IMR-90 (cell line): ENCODE data around the gene THRAP3. TPM values are rescaled to one million over a fixed set of nuclear protein-coding genes. Genes with fewer than 3 reads are reported as not detected.

Source experiments
- ATAC-seq: fragments of 200-7000 bp; cut with Tn5 transposase; 2 replicates; pipeline ENCODE4 v1.9.1; 2020; ENCODE audit warnings: low read depth, mild to moderate bottlenecking, moderate library complexity
- BruUV-seq: library from RNA; stranded (reverse); fragments of 400-500 nt; replicated peaks from 2 replicates; lab custom pipeline; 2021; lab: Mats Ljungman, UMichigan
- CTCF ChIA-PET: fragments of 300-600 bp; formaldehyde crosslinking; extraction: SDS; loops from one replicate; lab custom pipeline; 2021; ENCODE audit warnings: antibody characterized with exemption; lab: Yijun Ruan, JAX
- POLR2A ChIA-PET: fragments of 300-600 bp; sonication (Branson Sonifier 250); formaldehyde crosslinking; loops from one replicate; lab custom pipeline; 2022; ENCODE audit warnings: antibody characterized with exemption; ENCODE audit not compliant: unreplicated experiment; lab: Charles Lee
- DNase-seq: peaks from one replicate; pipeline ENCODE4 v3.0.0; 2013
- H2AFZ ChIP-seq: replicated peaks from 2 replicates; pipeline ENCODE3; 2013; ENCODE audit warnings: low read length, mild to moderate bottlenecking; ENCODE audit not compliant: poor library complexity
- H2AK5ac ChIP-seq: 2 replicates; pipeline ENCODE4 v1.6.1; 2013; ENCODE audit warnings: low read depth, low read length, inconsistent platforms
- H2AK9ac ChIP-seq: replicated peaks from 2 replicates; pipeline ENCODE3; 2013; ENCODE audit warnings: mild to moderate bottlenecking, low read depth, low read length, moderate library complexity; ENCODE audit not compliant: poor library complexity
- H2BK120ac ChIP-seq: 2 replicates; pipeline ENCODE4 v1.6.1; 2013; ENCODE audit warnings: low read depth, low read length, inconsistent platforms
- H2BK15ac ChIP-seq: 3 replicates; pipeline ENCODE4 v1.6.1; 2013; ENCODE audit warnings: low read depth, low read length, inconsistent platforms
- H2BK20ac ChIP-seq: 2 replicates; pipeline ENCODE4 v1.6.1; 2013; ENCODE audit warnings: low read depth, mild to moderate bottlenecking, inconsistent platforms, low read length, moderate library complexity
- H2BK5ac ChIP-seq: 2 replicates; pipeline ENCODE4 v1.6.1; 2013; ENCODE audit warnings: mild to moderate bottlenecking, low read depth, low read length, inconsistent platforms; ENCODE audit not compliant: poor library complexity, severe bottlenecking
- H3K14ac ChIP-seq: replicated peaks from 2 replicates; pipeline ENCODE4 v1.6.1; 2013; ENCODE audit warnings: low read depth, low read length, inconsistent platforms
- H3K18ac ChIP-seq: 2 replicates; pipeline ENCODE4 v1.6.1; 2013; ENCODE audit warnings: low read depth, low read length, control low read depth
- H3K23ac ChIP-seq: 2 replicates; pipeline ENCODE4 v1.6.1; 2013; ENCODE audit warnings: low read depth, low read length, inconsistent platforms
- H3K27ac ChIP-seq: 2 replicates; pipeline ENCODE4 v1.5.1; 2013; ENCODE audit warnings: mild to moderate bottlenecking, control low read depth, low read length; ENCODE audit not compliant: insufficient read depth
- H3K27me3 ChIP-seq: 2 replicates; pipeline ENCODE4 v1.6.1; 2013; ENCODE audit warnings: low read length; ENCODE audit not compliant: control insufficient read depth, insufficient read depth
- H3K36me3 ChIP-seq: 2 replicates; pipeline ENCODE4 v1.6.1; 2013; ENCODE audit warnings: low read length, mixed read lengths; ENCODE audit not compliant: control insufficient read depth, insufficient read depth
- H3K4ac ChIP-seq: 2 replicates; pipeline ENCODE4 v1.6.1; 2013; ENCODE audit warnings: low read depth, low read length, inconsistent platforms
- H3K4me1 ChIP-seq: 2 replicates; pipeline ENCODE4 v1.6.1; 2013; ENCODE audit warnings: low read length, mixed read lengths; ENCODE audit not compliant: control insufficient read depth, insufficient read depth
- H3K4me2 ChIP-seq: 2 replicates; pipeline ENCODE4 v1.6.1; 2013; ENCODE audit warnings: low read depth, mild to moderate bottlenecking, control low read depth, low read length, moderate library complexity
- H3K4me3 ChIP-seq: 2 replicates; pipeline ENCODE4 v1.5.1; 2013; ENCODE audit warnings: low read depth, mild to moderate bottlenecking, control low read depth, low read length, moderate library complexity; ENCODE audit not compliant: insufficient read depth
- H3K56ac ChIP-seq: 2 replicates; pipeline ENCODE4 v1.6.1; 2013; ENCODE audit warnings: low read length, inconsistent platforms; ENCODE audit not compliant: insufficient read depth; ENCODE audit errors: extremely low read depth
- H3K79me1 ChIP-seq, 2 experiments: 2 replicates each; pipeline ENCODE4 v1.6.1; 2013; ENCODE audit warnings: low read length in 2 of 2, inconsistent platforms in 1 of 2, low read depth in 1 of 2
- H3K9ac ChIP-seq: 2 replicates; pipeline ENCODE4 v1.6.1; 2013; ENCODE audit warnings: low read depth, low read length, control low read depth
- H3K9me1 ChIP-seq: 2 replicates; pipeline ENCODE4 v1.6.1; 2013; ENCODE audit warnings: low read length, inconsistent platforms; ENCODE audit not compliant: insufficient read depth
- H3K9me3 ChIP-seq: 2 replicates; pipeline ENCODE4 v1.6.1; 2013; ENCODE audit warnings: low read length; ENCODE audit not compliant: control insufficient read depth, insufficient read depth
- H4K20me1 ChIP-seq: 2 replicates; pipeline ENCODE4 v1.6.1; 2013; ENCODE audit warnings: low read length, inconsistent platforms; ENCODE audit not compliant: insufficient read depth
- H4K5ac ChIP-seq: 2 replicates; pipeline ENCODE4 v1.6.1; 2013; ENCODE audit warnings: mild to moderate bottlenecking, low read depth, low read length, control low read depth
- H4K8ac ChIP-seq, 2 experiments: 2 replicates each; pipeline ENCODE4 v1.6.1; 2013; ENCODE audit warnings: low read depth in 2 of 2, low read length in 2 of 2, control low read depth in 1 of 2, inconsistent platforms in 1 of 2
- H4K91ac ChIP-seq: 2 replicates; pipeline ENCODE4 v1.6.1; 2013; ENCODE audit warnings: low read depth, low read length, inconsistent platforms; ENCODE audit not compliant: insufficient read depth
- BHLHE40 ChIP-seq: fragments of 150-350 bp; IDR thresholded peaks from 2 replicates; pipeline ENCODE4 v1.6.1; 2016; ENCODE audit warnings: mild to moderate bottlenecking, low read depth, low read length
- CEBPB ChIP-seq: IDR thresholded peaks from 2 replicates; pipeline ENCODE4 v1.6.1; 2012; ENCODE audit warnings: low read depth, low read length, improper control_type of control experiment
- CHD1 ChIP-seq: IDR thresholded peaks from 2 replicates; pipeline ENCODE4 v1.6.1; 2012; ENCODE audit warnings: low read depth, low read length, improper control_type of control experiment
- ELK1 ChIP-seq: fragments of 150-350 bp; IDR thresholded peaks from 2 replicates; pipeline ENCODE4 v1.6.1; 2016; ENCODE audit warnings: low read depth, mild to moderate bottlenecking, low read length, moderate library complexity, borderline replicate concordance
- FOS ChIP-seq: fragments of 150-350 bp; IDR thresholded peaks from 2 replicates; pipeline ENCODE4 v1.6.1; 2016; ENCODE audit warnings: low read depth, low read length
- MAFK ChIP-seq: IDR thresholded peaks from 2 replicates; pipeline ENCODE4 v1.6.1; 2012; ENCODE audit warnings: low read depth, low read length, improper control_type of control experiment
- MAZ ChIP-seq: IDR thresholded peaks from 2 replicates; pipeline ENCODE4 v1.6.1; 2012; ENCODE audit warnings: low read depth, mild to moderate bottlenecking, low read length, improper control_type of control experiment, moderate library complexity, borderline replicate concordance
- MXI1 ChIP-seq: IDR thresholded peaks from 2 replicates; pipeline ENCODE4 v1.6.1; 2012; ENCODE audit warnings: low read depth, mild to moderate bottlenecking, low read length, moderate library complexity, borderline replicate concordance
- NFE2L2 ChIP-seq: fragments of 150-350 bp; IDR thresholded peaks from 2 replicates; pipeline ENCODE4 v1.6.1; 2016; ENCODE audit warnings: low read depth, mild to moderate bottlenecking, low read length
- POLR2A ChIP-seq: IDR thresholded peaks from 2 replicates; pipeline ENCODE4 v1.6.1; 2012; ENCODE audit warnings: mild to moderate bottlenecking, low read depth, low read length
- RAD21 ChIP-seq: IDR thresholded peaks from 2 replicates; pipeline ENCODE4 v1.6.1; 2012; ENCODE audit warnings: low read length, improper control_type of control experiment
- RCOR1 ChIP-seq: IDR thresholded peaks from 2 replicates; pipeline ENCODE4 v1.6.1; 2012; ENCODE audit warnings: mild to moderate bottlenecking, low read length, improper control_type of control experiment; ENCODE audit not compliant: insufficient replicate concordance
- RFX5 ChIP-seq: IDR thresholded peaks from 2 replicates; pipeline ENCODE4 v1.8.0; 2012; ENCODE audit warnings: low read depth, mild to moderate bottlenecking, low read length, moderate library complexity
- SMC3 ChIP-seq: fragments of 150-350 bp; IDR thresholded peaks from 2 replicates; pipeline ENCODE4 v1.6.1; 2016; ENCODE audit warnings: low read depth, mild to moderate bottlenecking, antibody characterized with exemption, low read length, moderate library complexity
- WGBS, 2 experiments: methylation state at CpG; one replicate each; pipeline versions ENCODE4 v1.1.5 to v1.1.7; 2013; ENCODE audit warnings: missing lambda C conversion rate in 2 of 2; ENCODE audit not compliant: insufficient read length in 1 of 2; ENCODE audit errors: extremely low coverage in 2 of 2; 5-methylcytosine and 5-hydroxymethylcytosine counted together
- dilution Hi-C: fragments of 300-500 bp; cut with HindIII; formaldehyde crosslinking; loops from one replicate; pipeline ENCODE4 v1.14.3; 2018; ENCODE audit warnings: low sequenced_read_pairs; ENCODE audit not compliant: unreplicated experiment
- in situ Hi-C: fragments of 300-500 bp; cut with MboI; formaldehyde crosslinking; loops from 3 replicates; pipeline ENCODE4 v1.14.3; 2019; ENCODE audit warnings: low sequenced_read_pairs, inconsistent platforms, mixed read lengths
- intact Hi-C: fragments of 100-400 bp; cut with micrococcal nuclease; formaldehyde crosslinking; loops from 2 replicates; pipeline ENCODE4 v1.10.0; 2022
- polyA plus RNA-seq, 3 experiments: library from polyadenylated mRNA; depleted of rRNA; stranded (reverse); fragments of >200 nt; gene quantifications; 2 replicates each; pipeline ENCODE4 v1.2.3, GENCODE V29; 2012; ENCODE audit warnings: low replicate concordance in 1 of 3
- total RNA-seq: library from RNA; depleted of rRNA; stranded (reverse); fragments of >200 nt; gene quantifications from 2 replicates; pipeline ENCODE4 v1.2.3, GENCODE V29; 2012
- TF ChIP-seq, protein P1 (sequence below): fragments of 150-350 bp; IDR thresholded peaks from 2 replicates; pipeline ENCODE4 v1.6.1; 2017; ENCODE audit warnings: mild to moderate bottlenecking, antibody characterized with exemption, low read length, low read depth
- TF ChIP-seq, protein P2 (sequence below): conservative IDR thresholded peaks from 2 replicates; pipeline ENCODE4 v1.5.1; 2012; ENCODE audit warnings: mild to moderate bottlenecking, low read depth, low read length, improper control_type of control experiment

The THRAP3 gene
- total and polyA plus RNA-seq, 2 of the 4 experiments (the other 2 are of a cell fraction) = 60.6 to 66.5 TPM

DNA sequence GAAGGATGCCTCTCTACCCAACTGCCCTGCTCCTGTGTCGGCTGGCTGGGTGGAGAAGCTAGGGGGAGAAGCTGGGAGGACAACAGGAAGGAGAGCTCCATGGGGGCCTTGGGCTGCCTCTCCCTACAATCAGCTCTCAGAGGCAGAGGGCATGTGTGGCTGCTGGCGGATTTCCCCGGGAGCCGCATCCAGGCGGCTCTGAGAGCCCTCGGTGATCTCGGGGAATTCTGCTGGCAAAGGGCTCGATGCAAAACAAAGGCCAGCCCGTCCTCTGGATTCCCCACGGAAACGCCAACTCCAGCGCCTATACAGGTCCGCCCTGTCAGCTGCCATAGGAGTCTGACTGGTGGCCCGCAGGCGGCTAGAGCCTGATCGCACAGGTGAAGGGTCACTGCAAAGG lies 125.6 kb downstream of the THRAP3 start:
- Histone ChIP-seq H3K18ac (peak overlapping the region; percentile 29; the same call in 1 of the 2 replicates), H3K23ac (peak overlapping the region; percentile 83; the same call in 1 of the 2 replicates), H2AFZ (no peak overlapping the region), H3K9me3 (no peaks in the 10 kb centered on the region), H3K27ac (peak overlapping the region; percentile 91), H2BK20ac (peak overlapping the region; percentile 93), H4K5ac (peak overlapping the region; percentile 43), H2AK5ac (peak overlapping the region; percentile 98), H2BK120ac (peak overlapping the region; percentile 99), H4K91ac (peak overlapping the region; percentile 100), H2AK9ac (peak overlapping the region; percentile 90), H3K9me1 (peaks cover 37% of the 10 kb centered on the region), H3K14ac (peak overlapping the region; percentile 87), H3K79me1 (peaks cover 13 to 73% of the 10 kb centered on the region in 2 experiments; a peak in 3 of 4 replicates), H3K4me3 (no peak overlapping the region), H2BK15ac (peak overlapping the region; percentile 97; the same call in 2 of the 3 replicates), H3K27me3 (no peaks in the 10 kb centered on the region), H3K9ac (peak overlapping the region; percentile 18), H3K4ac (peak overlapping the region; percentile 100), H3K4me2 (no peak overlapping the region), H2BK5ac (peak overlapping the region; percentile 99), H3K56ac (0 out of 2 replicates have a peak overlapping the region, but pooled peaks have one; percentile 6), H3K36me3 (peaks cover 50% of the 10 kb centered on the region), H4K8ac (peak overlapping the region; percentile 78 to 98; a peak in 3 of 4 replicates), H4K20me1 (no peaks in the 10 kb centered on the region), H3K4me1 (peaks cover 45% of the 10 kb centered on the region)
- in situ Hi-C loops = no loop called here
- dilution Hi-C loops = no loop called here
- ChIA-PET CTCF (interaction anchor here (1.4 kb wide), 1 partner anchor 16 kb away, joined by 6 read pairs; no protein-coding TSS in a partner anchor), POLR2A (no interaction called here)
- TF ChIP-seq POLR2A = no peak
- no peak for TF ChIP-seq CHD1
- no peak for TF ChIP-seq ELK1
- TF ChIP-seq MAFK = no peak
- no peak for TF ChIP-seq RAD21
- TF ChIP-seq FOS = no peak
- no peak for TF ChIP-seq RFX5
- no peak for TF ChIP-seq NFE2L2
- TF ChIP-seq, protein P1, sequence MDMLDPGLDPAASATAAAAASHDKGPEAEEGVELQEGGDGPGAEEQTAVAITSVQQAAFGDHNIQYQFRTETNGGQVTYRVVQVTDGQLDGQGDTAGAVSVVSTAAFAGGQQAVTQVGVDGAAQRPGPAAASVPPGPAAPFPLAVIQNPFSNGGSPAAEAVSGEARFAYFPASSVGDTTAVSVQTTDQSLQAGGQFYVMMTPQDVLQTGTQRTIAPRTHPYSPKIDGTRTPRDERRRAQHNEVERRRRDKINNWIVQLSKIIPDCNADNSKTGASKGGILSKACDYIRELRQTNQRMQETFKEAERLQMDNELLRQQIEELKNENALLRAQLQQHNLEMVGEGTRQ = no peak
- no peak for TF ChIP-seq CEBPB
- TF ChIP-seq RCOR1 = no peak
- no peak for TF ChIP-seq MXI1
- TF ChIP-seq MAZ = no peak
- no peak for TF ChIP-seq SMC3
- no peak for TF ChIP-seq BHLHE40
- TF ChIP-seq, protein P2, sequence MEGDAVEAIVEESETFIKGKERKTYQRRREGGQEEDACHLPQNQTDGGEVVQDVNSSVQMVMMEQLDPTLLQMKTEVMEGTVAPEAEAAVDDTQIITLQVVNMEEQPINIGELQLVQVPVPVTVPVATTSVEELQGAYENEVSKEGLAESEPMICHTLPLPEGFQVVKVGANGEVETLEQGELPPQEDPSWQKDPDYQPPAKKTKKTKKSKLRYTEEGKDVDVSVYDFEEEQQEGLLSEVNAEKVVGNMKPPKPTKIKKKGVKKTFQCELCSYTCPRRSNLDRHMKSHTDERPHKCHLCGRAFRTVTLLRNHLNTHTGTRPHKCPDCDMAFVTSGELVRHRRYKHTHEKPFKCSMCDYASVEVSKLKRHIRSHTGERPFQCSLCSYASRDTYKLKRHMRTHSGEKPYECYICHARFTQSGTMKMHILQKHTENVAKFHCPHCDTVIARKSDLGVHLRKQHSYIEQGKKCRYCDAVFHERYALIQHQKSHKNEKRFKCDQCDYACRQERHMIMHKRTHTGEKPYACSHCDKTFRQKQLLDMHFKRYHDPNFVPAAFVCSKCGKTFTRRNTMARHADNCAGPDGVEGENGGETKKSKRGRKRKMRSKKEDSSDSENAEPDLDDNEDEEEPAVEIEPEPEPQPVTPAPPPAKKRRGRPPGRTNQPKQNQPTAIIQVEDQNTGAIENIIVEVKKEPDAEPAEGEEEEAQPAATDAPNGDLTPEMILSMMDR = no peak
- ATAC-seq (no peak), DNase-seq (no peak)
- BruUV-seq = no TSS peak
- 65% methylated on average over 15 of the region's 16 CpGs; no CpG with 5 or more reads in 1 of the 2 experiments for WGBS, 2 experiments
- intact Hi-C loops = loop anchor here (2.0 kb wide), 2 partner anchors 27 to 71 kb away; partner anchors contain the start of gene EVA1B
